Left ventricle myocardium inferior (tissue), 1 donor: Measurements from ENCODE around the gene NACA. TPM values are rescaled to one million over a fixed set of nuclear protein-coding genes. Genes with fewer than 3 reads are reported as not detected.

Experiments
- DNase-seq: peaks from one replicate; pipeline ENCODE4 v3.0.0-alpha.2; 2020
- H3K27ac ChIP-seq: fragments of 200-600 bp; replicated peaks from 2 replicates; pipeline ENCODE4 v1.8.0; 2021
- H3K27me3 ChIP-seq: fragments of 200-600 bp; 2 replicates; pipeline ENCODE4 v1.8.0; 2021; ENCODE audit warnings: low read depth
- H3K36me3 ChIP-seq: fragments of 200-600 bp; 2 replicates; pipeline ENCODE4 v1.8.0; 2021
- H3K4me1 ChIP-seq: fragments of 200-600 bp; 2 replicates; pipeline ENCODE4 v1.8.0; 2021
- H3K4me3 ChIP-seq: fragments of 200-600 bp; 2 replicates; pipeline ENCODE4 v1.8.0; 2021; ENCODE audit warnings: mild to moderate bottlenecking, moderate library complexity
- H3K9me3 ChIP-seq: fragments of 200-600 bp; replicated peaks from 2 replicates; pipeline ENCODE4 v1.8.0; 2021
- CTCF ChIP-seq: fragments of 200-600 bp; IDR thresholded peaks from 2 replicates; pipeline ENCODE4 v1.8.0; 2021; ENCODE audit warnings: antibody characterized with exemption, mild to moderate bottlenecking, borderline replicate concordance
- intact Hi-C: fragments of 100-400 bp; cut with micrococcal nuclease; formaldehyde crosslinking; loops from one replicate; pipeline ENCODE4 v1.11.0; 2022
- total RNA-seq: library from RNA; stranded (reverse); fragmentation: NEBNext Ultra II Directional; extraction: Animal tissue kit (Norgen Biotek cat#: 25700); gene quantifications from one replicate; pipeline ENCODE4 v1.2.1, GENCODE V29; 2021
- donor health status: DM: no; HTN: yes; CAD: no; lungs with severe emphysema.

NACA gene
- total RNA-seq, 1 donor from 2014 or later = 477 TPM

DNA sequence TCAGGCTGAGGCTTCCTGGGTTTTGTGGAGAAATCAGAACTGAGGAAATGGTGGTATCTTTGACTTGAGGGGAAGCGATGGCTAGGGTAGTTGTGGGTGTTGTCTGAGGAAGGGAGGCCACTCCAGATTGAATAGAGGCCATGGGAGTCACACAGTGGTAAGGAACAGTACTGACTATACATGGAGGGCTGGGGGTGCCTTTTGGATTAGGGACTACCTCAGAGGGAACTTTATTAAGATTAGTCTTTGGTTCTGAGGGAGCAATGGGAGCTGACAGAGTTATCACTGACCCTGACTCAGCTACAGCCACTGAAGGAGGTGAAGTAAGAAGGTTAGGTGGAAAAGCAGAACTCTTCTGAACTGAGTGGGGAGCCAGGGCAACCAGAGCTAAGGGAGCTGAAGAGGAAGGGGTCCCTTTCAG is 4.4 kb downstream of the NACA start:
- intact Hi-C loops = loop anchor here (10.0 kb wide), 1 partner anchor 76 kb away; the partner anchor contains the start of gene ATP5F1B
- Histone ChIP-seq H3K4me1 (peaks cover 89% of the 10 kb centered on the region), H3K9me3 (no peaks in the 10 kb centered on the region), H3K27me3 (no peaks in the 10 kb centered on the region), H3K36me3 (peaks cover 41% of the 10 kb centered on the region), H3K4me3 (peak overlapping the region; percentile 82), H3K27ac (peak overlapping the region; percentile 95)
- DNase-seq = no peak
- TF ChIP-seq CTCF = no peak

DNA sequence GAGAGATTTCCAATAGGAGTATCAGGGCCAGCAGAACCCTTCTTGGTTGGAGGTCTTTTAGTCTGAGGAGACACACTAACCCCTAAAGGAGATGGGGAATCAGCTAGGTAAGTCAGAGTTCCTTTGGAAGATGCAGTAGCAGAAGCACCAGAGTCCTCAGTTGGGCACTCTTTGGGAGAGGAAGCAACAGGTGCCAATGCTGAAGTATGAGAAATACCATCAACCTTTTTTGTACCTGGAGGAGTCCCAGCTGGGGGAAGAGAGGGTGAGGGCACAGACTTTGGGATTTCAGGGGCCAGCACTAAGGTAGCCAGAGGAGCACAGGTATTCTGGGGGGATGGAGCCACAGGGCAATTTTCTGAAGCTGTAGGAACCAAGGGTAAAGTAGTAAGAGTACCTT is 6.0 kb downstream of the NACA start:
- H3K4me3 ChIP-seq = no peak overlapping the region
- no peak for DNase-seq
- peak overlapping the region; percentile 23 for H3K27ac ChIP-seq
- H3K27me3 ChIP-seq = no peaks in the 10 kb centered on the region
- peaks cover 57% of the 10 kb centered on the region for H3K36me3 ChIP-seq
- peaks cover 86% of the 10 kb centered on the region for H3K4me1 ChIP-seq
- no peak for TF ChIP-seq CTCF
- no peaks in the 10 kb centered on the region for H3K9me3 ChIP-seq
- intact Hi-C loops = no loop called here

GRCh38 chr12:56718636-56719035 is 6.5 kb downstream of the NACA start:
- intact Hi-C loops = no loop called here
- no peak for TF ChIP-seq CTCF

DNA sequence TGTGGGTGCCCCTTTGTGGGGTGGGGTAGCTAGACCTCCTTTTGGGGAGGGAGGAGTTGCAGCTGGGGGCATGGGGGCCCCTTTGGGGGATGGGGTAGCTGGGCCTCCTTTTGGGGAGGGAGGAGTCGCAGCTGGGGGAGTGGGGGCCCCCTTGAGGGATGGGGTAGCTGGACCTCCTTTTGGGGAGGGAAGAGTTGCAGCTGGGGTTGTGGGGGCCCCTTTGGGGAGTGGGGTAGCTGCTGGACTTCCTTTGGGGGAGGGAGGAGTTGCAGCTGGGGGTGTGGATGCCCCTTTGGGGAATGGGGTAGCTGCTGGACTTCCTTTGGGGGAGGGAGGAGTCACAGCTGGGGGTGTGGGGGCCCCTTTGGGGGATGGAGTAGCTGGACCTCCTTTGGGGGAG is 7.0 kb downstream of the NACA start:
- peaks cover 77% of the 10 kb centered on the region for H3K4me1 ChIP-seq
- no peak for TF ChIP-seq CTCF
- H3K9me3 ChIP-seq = no peaks in the 10 kb centered on the region
- intact Hi-C loops = no loop called here
- no peaks in the 10 kb centered on the region for H3K27me3 ChIP-seq
- no peak overlapping the region for H3K4me3 ChIP-seq
- no peak for DNase-seq
- peaks cover 66% of the 10 kb centered on the region for H3K36me3 ChIP-seq
- H3K27ac ChIP-seq = no peak overlapping the region

More at GRCh38 chr12:56718636-56719035, 6.5 kb downstream of the NACA start:
- Histone ChIP-seq H3K4me3 (no peak overlapping the region), H3K4me1 (peaks cover 82% of the 10 kb centered on the region), H3K36me3 (peaks cover 61% of the 10 kb centered on the region), H3K9me3 (no peaks in the 10 kb centered on the region), H3K27ac (no peak overlapping the region), H3K27me3 (no peaks in the 10 kb centered on the region)
- no peak for DNase-seq

GRCh38 chr12:56716933-56717880 is 7.9 kb downstream of the NACA start:
- TF ChIP-seq CTCF = no peak
- H3K4me1 ChIP-seq = peaks cover 68% of the 10 kb centered on the region
- no peak overlapping the region for H3K27ac ChIP-seq
- intact Hi-C loops = no loop called here
- H3K36me3 ChIP-seq = peaks cover 68% of the 10 kb centered on the region
- no peak overlapping the region for H3K4me3 ChIP-seq
- no peaks in the 10 kb centered on the region for H3K9me3 ChIP-seq
- H3K27me3 ChIP-seq = no peaks in the 10 kb centered on the region
- DNase-seq = no peak
